ES-I3 (cell line): ENCODE results near the gene TSPAN10.

Experiments
- H3K36me3 ChIP-seq: 2 replicates; pipeline ENCODE4 v1.6.1; 2013; ENCODE audit warnings: mild to moderate bottlenecking, low read length, control low read depth, moderate library complexity; ENCODE audit not compliant: insufficient read depth
- H3K4me1 ChIP-seq: 2 replicates; pipeline ENCODE4 v1.6.1; 2013; ENCODE audit warnings: mild to moderate bottlenecking, control low read depth, low read length; ENCODE audit not compliant: insufficient read depth
- H3K9ac ChIP-seq: 2 replicates; pipeline ENCODE4 v1.6.1; 2013; ENCODE audit warnings: low read depth, mild to moderate bottlenecking, low read length, moderate library complexity
- H3K9me3 ChIP-seq: 2 replicates; pipeline ENCODE4 v1.6.1; 2013; ENCODE audit warnings: mild to moderate bottlenecking, low read length, moderate library complexity; ENCODE audit not compliant: control insufficient read depth, insufficient read depth

TSPAN10 gene

DNA sequence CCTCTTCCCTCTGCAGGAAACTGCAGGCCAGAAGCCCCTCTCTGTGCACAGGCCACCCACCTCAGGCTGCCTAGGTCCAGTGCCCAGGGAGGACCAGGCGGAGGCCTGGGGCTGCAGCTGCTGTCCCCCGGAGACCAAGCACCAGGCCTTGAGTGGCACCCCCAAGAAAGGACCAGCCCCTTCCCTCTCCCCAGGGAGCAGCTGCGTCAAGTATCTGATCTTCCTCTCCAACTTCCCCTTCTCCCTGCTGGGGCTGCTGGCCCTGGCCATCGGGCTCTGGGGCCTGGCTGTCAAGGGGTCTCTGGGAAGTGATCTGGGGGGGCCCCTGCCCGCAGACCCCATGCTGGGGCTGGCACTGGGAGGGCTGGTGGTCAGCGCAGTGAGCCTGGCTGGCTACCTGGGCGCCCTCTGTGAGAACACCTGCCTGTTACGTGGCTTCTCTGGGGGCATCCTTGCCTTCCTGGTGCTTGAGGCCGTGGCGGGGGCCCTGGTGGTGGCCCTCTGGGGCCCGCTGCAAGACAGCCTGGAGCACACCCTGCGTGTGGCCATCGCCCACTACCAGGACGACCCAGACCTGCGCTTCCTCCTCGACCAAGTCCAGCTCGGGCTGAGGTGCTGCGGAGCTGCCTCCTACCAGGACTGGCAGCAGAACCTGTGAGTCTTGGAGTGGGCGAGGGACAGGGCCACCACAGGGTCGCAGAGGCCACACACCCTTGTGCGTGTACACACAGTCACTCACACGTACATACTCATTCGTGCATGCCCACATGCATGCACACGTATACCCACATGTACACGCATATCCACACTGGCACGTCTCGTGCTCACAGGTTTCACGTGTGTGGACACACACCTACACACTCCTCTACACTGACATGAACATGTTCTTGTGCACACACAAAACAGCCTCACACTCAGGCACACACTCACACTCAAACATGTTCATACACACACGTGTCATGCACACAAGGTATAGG, 8.3 kb downstream of the TSPAN10 start:
- no peaks in the 10 kb centered on the region for H3K36me3 ChIP-seq
- H3K4me1 ChIP-seq: peaks cover 14% of the 10 kb centered on the region; the same call in 1 of the 2 replicates
- no peak overlapping the region for H3K9ac ChIP-seq
- H3K9me3 ChIP-seq: no peaks in the 10 kb centered on the region

DNA sequence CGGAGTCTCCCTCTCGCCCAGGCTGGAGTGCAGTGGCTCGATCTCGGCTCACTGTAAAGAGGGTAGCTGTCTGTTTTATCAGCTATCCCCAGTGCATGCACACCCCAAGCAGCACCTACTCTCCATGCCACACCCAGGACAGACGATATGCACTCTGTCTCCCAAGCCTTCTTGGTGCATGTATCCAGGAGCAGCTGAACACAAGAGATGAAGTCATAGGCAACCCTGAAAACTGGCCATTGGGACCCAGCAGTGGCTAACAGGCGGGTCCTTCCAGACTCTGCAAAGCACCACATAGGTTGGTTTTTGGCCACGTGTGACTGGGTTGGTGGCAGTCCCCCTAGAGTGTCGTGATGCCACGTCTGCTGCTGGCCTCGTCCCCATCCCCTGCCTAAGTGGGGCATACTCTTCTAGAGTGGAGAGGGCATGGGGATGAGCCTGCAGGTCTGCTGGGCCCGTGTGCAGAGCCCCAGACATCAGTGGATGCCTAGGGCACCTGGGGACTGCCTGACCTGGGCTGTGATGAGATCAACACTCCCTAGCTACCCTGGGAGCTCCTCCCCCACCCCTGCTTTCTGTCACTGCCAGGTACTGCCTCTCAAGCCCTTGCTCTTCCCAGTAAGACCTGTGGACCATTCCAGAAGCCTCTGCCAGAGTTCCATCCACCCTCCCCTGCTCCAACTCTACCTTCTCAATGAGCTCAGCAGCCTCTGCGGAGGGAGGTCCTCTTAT, 10.0 kb downstream of the TSPAN10 start:
- H3K4me1 ChIP-seq: peaks cover 16% of the 10 kb centered on the region; the same call in 1 of the 2 replicates
- no peaks in the 10 kb centered on the region for H3K36me3 ChIP-seq
- peak overlapping the region; percentile 54; the same call in 1 of the 2 replicates for H3K9ac ChIP-seq
- H3K9me3 ChIP-seq: no peaks in the 10 kb centered on the region

DNA sequence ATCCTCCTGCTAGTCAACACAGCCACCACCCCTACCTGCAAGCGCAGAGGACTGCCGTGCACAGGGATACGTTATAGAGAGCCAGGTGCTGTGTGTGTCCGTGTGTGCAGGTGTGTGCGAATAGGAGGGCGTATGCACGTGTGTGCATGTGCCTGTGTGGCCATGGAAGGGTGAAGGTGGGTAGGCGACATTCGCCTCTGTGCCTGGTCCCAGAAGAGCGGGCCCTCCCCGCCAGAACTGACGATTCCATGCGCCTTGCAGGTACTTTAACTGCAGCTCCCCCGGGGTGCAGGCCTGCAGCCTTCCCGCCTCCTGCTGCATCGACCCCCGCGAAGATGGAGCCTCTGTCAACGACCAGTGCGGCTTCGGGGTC, 10.6 kb downstream of the TSPAN10 start:
- H3K4me1 ChIP-seq: peaks cover 11% of the 10 kb centered on the region; the same call in 1 of the 2 replicates
- no peaks in the 10 kb centered on the region for H3K9me3 ChIP-seq
- H3K36me3 ChIP-seq: no peaks in the 10 kb centered on the region
- H3K9ac ChIP-seq: peak overlapping the region; percentile 54; the same call in 1 of the 2 replicates

- peak overlapping the region; percentile 54 for H3K9ac ChIP-seq
- H3K4me1 ChIP-seq: peaks cover 13% of the 10 kb centered on the region; the same call in 1 of the 2 replicates
- H3K36me3 ChIP-seq: no peaks in the 10 kb centered on the region
- H3K9me3 ChIP-seq: no peaks in the 10 kb centered on the region
Observed at GRCh38 chr17:81648013-81648706, 11.2 kb downstream of the TSPAN10 start.

- Histone ChIP-seq H3K9me3 (no peaks in the 10 kb centered on the region), H3K4me1 (peaks cover 18% of the 10 kb centered on the region; the same call in 1 of the 2 replicates), H3K36me3 (no peaks in the 10 kb centered on the region), H3K9ac (peak overlapping the region; percentile 54; the same call in 1 of the 2 replicates)
Observed at GRCh38 chr17:81648707-81649085, 11.7 kb downstream of the TSPAN10 start.

- Histone ChIP-seq H3K4me1 (peaks cover 22% of the 10 kb centered on the region; the same call in 1 of the 2 replicates), H3K9me3 (no peaks in the 10 kb centered on the region), H3K36me3 (no peaks in the 10 kb centered on the region), H3K9ac (no peak overlapping the region)
Observed at GRCh38 chr17:81650951-81651350, 14.0 kb downstream of the TSPAN10 start.

- H3K4me1 ChIP-seq: peaks cover 22% of the 10 kb centered on the region; the same call in 1 of the 2 replicates
- H3K36me3 ChIP-seq: no peaks in the 10 kb centered on the region
- no peak overlapping the region for H3K9ac ChIP-seq
- H3K9me3 ChIP-seq: no peaks in the 10 kb centered on the region
Observed at GRCh38 chr17:81651692-81652091, 14.7 kb downstream of the TSPAN10 start.

- H3K9ac ChIP-seq: peak overlapping the region; percentile 72
- H3K4me1 ChIP-seq: peaks cover 16% of the 10 kb centered on the region; the same call in 1 of the 2 replicates
- no peaks in the 10 kb centered on the region for H3K9me3 ChIP-seq
- no peaks in the 10 kb centered on the region for H3K36me3 ChIP-seq
Observed at GRCh38 chr17:81652906-81653771, 16.1 kb downstream of the TSPAN10 start.

DNA sequence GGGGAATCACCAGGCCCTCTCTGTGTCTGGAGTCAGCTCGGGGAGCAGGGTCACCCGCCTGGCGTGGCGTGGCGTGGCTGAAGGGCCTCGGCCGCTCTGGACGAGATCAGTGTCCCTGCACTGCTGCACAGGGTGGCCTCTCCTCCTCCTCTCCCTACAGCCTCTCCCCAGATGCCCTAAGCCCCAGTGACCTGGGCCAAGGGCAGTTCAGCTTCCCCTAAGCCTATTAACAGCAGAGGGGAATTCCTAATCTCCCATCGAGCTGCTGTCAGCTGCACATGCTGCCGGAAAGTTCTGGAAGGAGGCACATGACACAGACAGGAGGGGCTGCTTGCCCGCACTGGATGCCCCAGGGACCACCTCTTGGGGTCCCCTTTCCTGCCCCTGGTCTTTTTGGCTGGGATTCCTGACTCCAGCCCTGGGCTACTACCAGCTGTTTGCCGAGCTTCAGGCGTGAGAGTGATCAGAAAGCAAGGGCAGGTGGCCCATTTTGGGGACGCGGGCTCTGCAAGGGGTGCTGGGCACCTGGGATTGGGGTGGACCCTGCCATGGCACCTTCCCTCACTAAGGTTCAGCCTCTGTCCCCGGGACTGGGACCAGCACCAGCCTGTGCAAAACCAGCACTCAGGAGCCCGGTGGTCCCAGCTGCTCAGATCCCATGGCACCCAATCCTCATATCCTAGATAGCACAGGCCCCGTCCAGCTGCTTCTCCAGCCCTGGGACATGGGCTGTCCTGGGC, 18.6 kb downstream of the TSPAN10 start:
- Histone ChIP-seq H3K4me1 (peaks cover 16% of the 10 kb centered on the region; the same call in 1 of the 2 replicates), H3K9ac (no peak overlapping the region), H3K9me3 (no peaks in the 10 kb centered on the region), H3K36me3 (no peaks in the 10 kb centered on the region)

GRCh38 chr17:81656118-81656743, 19.2 kb downstream of the TSPAN10 start, which contains the start of gene PDE6G:
Gene PDE6G (minus strand): TSS chr17:81656542. CDS start chr17:81653305, 3,237 bp downstream.
- no peaks in the 10 kb centered on the region for H3K36me3 ChIP-seq
- H3K4me1 ChIP-seq: peaks cover 11% of the 10 kb centered on the region; the same call in 1 of the 2 replicates
- H3K9ac ChIP-seq: no peak within 1 kb of the TSS
- H3K9me3 ChIP-seq: no peaks in the 10 kb centered on the region

DNA sequence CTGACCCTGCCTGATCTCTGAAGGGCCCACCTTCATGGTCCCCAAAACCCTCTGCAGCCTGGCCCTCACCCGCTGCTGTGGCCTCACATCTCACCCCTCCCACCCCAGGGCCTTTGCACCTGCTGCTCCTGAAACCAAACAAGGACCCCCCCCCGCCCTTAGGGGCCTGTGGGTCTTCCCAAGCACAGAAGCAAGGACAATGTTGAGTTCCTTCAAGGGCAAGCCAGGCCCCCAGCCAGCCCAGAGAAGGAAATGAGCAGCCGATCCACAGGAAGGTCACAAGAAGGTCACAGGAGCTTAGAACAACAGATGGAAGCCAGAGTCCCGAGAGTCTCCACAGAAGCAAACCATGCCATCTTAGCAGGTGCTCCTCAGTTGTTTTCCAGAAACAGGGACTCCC, 19.8 kb downstream of the TSPAN10 start:
- Histone ChIP-seq H3K9ac (no peak overlapping the region), H3K4me1 (peaks cover 11% of the 10 kb centered on the region; the same call in 1 of the 2 replicates), H3K36me3 (no peaks in the 10 kb centered on the region), H3K9me3 (no peaks in the 10 kb centered on the region)

- Histone ChIP-seq H3K36me3 (no peaks in the 10 kb centered on the region), H3K9me3 (no peaks in the 10 kb centered on the region), H3K4me1 (peaks cover 6% of the 10 kb centered on the region; the same call in 1 of the 2 replicates), H3K9ac (no peak overlapping the region)
Observed at GRCh38 chr17:81659038-81659437, 22.0 kb downstream of the TSPAN10 start.
